AG04450 (cell line): Measurements from ENCODE around the gene LARP1. TPM values are rescaled to one million over a fixed set of nuclear protein-coding genes. Genes with fewer than 3 reads are reported as not detected.

ENCODE experiments used
- CTCF ChIA-PET: fragments of 300-600, 350-600 bp; formaldehyde crosslinking; extraction: SDS; loops from one replicate; lab custom pipeline; 2022; ENCODE audit warnings: antibody characterized with exemption, inconsistent platforms; lab: Charles Lee
- POLR2A ChIA-PET: fragments of 350-600 bp; formaldehyde crosslinking; extraction: SDS; loops from one replicate; lab custom pipeline; 2021; ENCODE audit warnings: antibody characterized with exemption, inconsistent platforms; lab: Yijun Ruan, JAX
- DNase-seq: peaks from one replicate; pipeline ENCODE4 v3.0.0-alpha.2; 2011; ENCODE audit warnings: low read depth, low spot score
- H3K27ac ChIP-seq: one replicate; pipeline ENCODE4 v1.5.1; 2012; ENCODE audit warnings: low read depth, low read length, control low read depth
- H3K27me3 ChIP-seq: one replicate; pipeline ENCODE4 v1.6.0; 2012; ENCODE audit warnings: low read length; ENCODE audit not compliant: control insufficient read depth, insufficient read depth
- H3K4me3 ChIP-seq: 2 replicates; pipeline ENCODE4 v1.5.1; 2011; ENCODE audit warnings: mild to moderate bottlenecking, low read depth, low read length, control low read depth
- H3K9me3 ChIP-seq: 2 replicates; pipeline ENCODE4 v1.5.1; 2012; ENCODE audit warnings: low read length; ENCODE audit not compliant: control insufficient read depth, insufficient read depth
- polyA plus RNA-seq: library from polyadenylated mRNA; depleted of rRNA; stranded (reverse); fragments of >200 nt; gene quantifications from 2 replicates; pipeline ENCODE4 v1.2.3, GENCODE V29; 2011
- TF ChIP-seq, protein P1 (sequence below): IDR thresholded peaks from 2 replicates; pipeline ENCODE4 v1.5.1; 2011; ENCODE audit warnings: low read depth, low read length, control low read depth, inconsistent platforms

The LARP1 gene
- polyA plus RNA-seq, 1 experiment, result 54.9 TPM

DNA sequence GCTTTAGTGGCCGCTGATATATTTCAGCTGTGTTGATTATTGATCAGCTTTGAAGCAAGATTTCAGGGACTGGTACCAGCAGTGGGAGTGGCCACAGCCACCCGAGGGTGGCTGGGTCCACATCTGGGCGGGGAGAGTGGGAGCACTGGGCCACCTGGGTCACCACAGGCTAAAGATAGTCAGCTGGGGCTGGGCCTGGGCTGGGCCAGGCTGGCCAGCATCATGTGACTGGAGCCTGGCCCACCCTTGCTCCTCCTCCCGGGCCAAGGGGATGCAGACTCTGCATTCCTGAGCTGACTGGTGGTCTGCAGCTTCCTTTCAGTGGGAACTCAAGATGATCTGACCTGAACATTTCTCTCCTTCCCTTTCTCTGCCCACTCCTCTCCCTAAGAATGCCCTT lies 27.1 kb downstream of the LARP1 start:
- POLR2A ChIA-PET, result interaction anchor here (0.6 to 1.0 kb wide), 2 partner anchors 12 to 76 kb away, joined by 4 to 5 read pairs; partner anchors contain the start of gene CNOT8
- no peaks in the 10 kb centered on the region for H3K27me3 ChIP-seq
- no peak overlapping the region for H3K4me3 ChIP-seq
- DNase-seq, result no peak
- no peak overlapping the region for H3K27ac ChIP-seq
- TF ChIP-seq, protein P1, sequence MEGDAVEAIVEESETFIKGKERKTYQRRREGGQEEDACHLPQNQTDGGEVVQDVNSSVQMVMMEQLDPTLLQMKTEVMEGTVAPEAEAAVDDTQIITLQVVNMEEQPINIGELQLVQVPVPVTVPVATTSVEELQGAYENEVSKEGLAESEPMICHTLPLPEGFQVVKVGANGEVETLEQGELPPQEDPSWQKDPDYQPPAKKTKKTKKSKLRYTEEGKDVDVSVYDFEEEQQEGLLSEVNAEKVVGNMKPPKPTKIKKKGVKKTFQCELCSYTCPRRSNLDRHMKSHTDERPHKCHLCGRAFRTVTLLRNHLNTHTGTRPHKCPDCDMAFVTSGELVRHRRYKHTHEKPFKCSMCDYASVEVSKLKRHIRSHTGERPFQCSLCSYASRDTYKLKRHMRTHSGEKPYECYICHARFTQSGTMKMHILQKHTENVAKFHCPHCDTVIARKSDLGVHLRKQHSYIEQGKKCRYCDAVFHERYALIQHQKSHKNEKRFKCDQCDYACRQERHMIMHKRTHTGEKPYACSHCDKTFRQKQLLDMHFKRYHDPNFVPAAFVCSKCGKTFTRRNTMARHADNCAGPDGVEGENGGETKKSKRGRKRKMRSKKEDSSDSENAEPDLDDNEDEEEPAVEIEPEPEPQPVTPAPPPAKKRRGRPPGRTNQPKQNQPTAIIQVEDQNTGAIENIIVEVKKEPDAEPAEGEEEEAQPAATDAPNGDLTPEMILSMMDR, result no peak
- CTCF ChIA-PET, result no interaction called here
- no peaks in the 10 kb centered on the region for H3K9me3 ChIP-seq

DNA sequence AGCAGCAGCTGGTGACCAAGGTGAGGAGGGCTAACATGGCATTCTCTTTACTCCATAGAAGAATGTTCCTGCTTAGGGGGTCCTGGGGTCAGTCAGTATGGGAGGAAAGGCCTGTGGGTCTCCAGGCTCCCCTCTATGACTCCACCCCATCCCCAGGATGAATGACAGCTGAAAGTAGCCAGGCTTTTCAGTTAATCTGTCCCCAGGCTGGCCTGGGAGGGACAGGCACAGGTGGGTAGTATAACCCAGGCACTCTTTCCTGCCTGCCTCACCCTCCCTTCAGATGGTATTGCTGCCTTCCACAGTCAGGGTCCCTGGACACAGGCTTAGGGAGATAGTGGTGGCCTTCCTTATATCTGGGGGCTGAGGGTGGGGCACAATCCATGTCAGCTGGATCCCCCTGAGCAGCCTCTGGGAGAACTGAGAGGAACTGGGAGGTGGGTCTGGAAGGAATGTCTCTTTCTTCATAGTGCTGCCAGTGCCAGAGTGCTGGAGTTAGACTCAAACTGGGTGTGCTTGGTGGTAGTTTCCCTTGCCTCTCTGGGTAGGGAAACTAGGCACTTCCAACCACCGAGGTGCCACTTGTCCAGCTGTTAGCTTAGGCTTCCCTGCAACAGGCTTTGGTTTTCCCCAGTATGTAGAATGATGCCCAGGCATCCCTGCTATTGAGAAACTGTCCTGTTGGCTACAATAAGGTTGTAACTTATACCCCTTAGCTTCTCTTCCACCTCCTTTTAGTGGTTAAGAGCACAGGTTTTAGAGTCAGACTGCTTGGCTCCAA lies 27.8 kb downstream of the LARP1 start:
- Histone ChIP-seq H3K9me3 (no peaks in the 10 kb centered on the region), H3K27me3 (no peaks in the 10 kb centered on the region), H3K4me3 (no peak overlapping the region), H3K27ac (no peak overlapping the region)
- TF ChIP-seq, protein P1, result no peak
- CTCF ChIA-PET, result no interaction called here
- no peak for DNase-seq
- POLR2A ChIA-PET, result interaction anchor here (0.6 kb wide), 1 partner anchor 75 kb away, joined by 5 read pairs; the partner anchor contains the start of gene CNOT8

DNA sequence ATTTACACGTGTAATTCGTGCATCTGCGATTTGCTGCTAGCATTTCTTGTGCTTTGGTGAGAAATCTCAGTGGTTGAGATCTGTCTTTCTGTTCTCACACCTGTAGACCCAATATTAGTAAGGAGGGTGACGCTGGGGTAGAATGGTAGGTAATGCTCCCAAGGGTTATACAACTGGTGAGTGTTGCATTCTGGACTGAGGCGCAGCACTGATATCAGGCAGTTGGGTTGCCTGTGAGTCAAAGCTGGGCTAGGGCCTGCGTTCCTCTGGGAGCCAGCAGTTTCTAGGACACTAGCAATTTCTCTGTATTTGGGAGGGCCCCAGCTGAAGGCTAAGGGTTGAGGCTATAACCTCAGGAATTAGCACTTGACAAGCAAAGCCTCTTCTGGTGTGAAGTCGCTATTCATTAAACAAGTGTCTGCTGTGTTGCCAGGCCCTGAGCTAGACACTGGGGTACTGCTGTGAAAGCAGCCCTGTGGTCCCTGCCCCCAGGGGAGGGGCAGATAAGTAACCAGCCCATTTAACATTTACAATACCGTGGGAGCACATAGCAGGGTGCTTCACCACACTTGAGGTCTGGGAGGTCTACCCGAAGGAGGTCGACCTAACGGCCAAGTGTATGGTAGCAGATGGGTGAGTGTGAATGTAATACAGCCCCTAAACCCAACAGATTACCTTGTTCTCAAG lies 28.7 kb downstream of the LARP1 start:
- CTCF ChIA-PET, result interaction anchor here (0.5 kb wide), 1 partner anchor 314 kb away, joined by 4 read pairs; no protein-coding TSS in a partner anchor

DNA sequence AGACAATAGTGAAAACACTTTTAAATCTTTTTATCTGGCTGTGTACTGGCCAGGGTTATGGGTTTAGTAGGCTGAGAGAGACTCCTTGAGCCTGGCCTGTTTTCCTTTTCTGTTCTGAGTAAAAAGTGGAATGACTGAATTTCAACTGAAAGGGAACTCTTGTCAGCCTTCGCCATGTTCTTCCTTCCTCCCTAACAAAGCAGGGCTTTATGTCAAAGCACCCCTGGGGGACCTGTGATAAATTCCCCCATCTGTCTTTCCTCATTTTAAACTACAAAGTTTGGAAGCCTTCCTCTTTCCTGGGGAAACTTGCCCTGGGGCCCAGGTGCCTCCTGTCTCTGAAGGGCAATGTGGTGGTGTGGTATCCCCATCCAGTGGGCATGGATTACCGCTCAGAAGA lies 29.7 kb downstream of the LARP1 start:
- Histone ChIP-seq H3K27me3 (no peaks in the 10 kb centered on the region), H3K27ac (no peak overlapping the region), H3K4me3 (no peak overlapping the region), H3K9me3 (no peaks in the 10 kb centered on the region)
- TF ChIP-seq, protein P1, result no peak
- POLR2A ChIA-PET, result no interaction called here
- CTCF ChIA-PET, result interaction anchor here (0.5 kb wide), 1 partner anchor 315 kb away, joined by 4 read pairs; no protein-coding TSS in a partner anchor
- no peak for DNase-seq

More for the DNA sequence above, 28.7 kb downstream of the LARP1 start:
- POLR2A ChIA-PET, result no interaction called here
- DNase-seq, result no peak
- H3K27me3 ChIP-seq, result no peaks in the 10 kb centered on the region
- H3K27ac ChIP-seq, result no peak overlapping the region
- H3K4me3 ChIP-seq, result no peak overlapping the region
- TF ChIP-seq, protein P1, result no peak
- no peaks in the 10 kb centered on the region for H3K9me3 ChIP-seq

DNA sequence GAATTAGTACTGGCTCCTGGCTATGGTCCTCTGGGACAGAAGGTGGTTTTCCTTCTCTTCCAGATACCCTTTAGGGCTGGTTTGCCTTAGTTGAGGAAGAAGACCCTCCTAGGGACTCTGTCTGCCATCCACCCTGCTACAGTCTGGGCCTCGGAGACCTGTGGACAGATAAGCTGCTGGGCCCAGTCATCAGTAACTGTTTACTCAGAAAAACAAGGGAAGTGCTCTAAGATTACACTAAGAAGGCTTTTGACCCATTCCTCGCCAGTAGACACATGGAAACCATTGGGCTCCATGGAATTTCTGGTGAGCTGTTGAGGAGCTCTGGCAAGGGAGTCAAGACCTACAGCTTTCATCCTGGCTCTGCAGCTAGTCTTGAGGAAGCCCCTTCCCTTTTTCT lies 31.2 kb downstream of the LARP1 start:
- CTCF ChIA-PET, result no interaction called here
- Histone ChIP-seq H3K4me3 (no peak overlapping the region), H3K27ac (no peak overlapping the region), H3K27me3 (no peaks in the 10 kb centered on the region), H3K9me3 (no peaks in the 10 kb centered on the region)
- no peak for DNase-seq
- POLR2A ChIA-PET, result no interaction called here
- TF ChIP-seq, protein P1, result no peak
